HG03066 (cell line): ENCODE data around the gene HPSE.

Source experiments
- ATAC-seq: cut with Tn5 transposase; IDR thresholded peaks from one replicate; pipeline ENCODE4 v1.9.1; 2021; ENCODE audit warnings: low read depth; ENCODE audit not compliant: unreplicated experiment

HPSE gene

GRCh38 chr4:83252782-83253405 is 81.8 kb downstream of the HPSE start:
- peak; percentile 72 for ATAC-seq

GRCh38 chr4:83251447-83251830 is 83.2 kb downstream of the HPSE start:
- ATAC-seq: no peak

- no peak for ATAC-seq
Observed at GRCh38 chr4:83250687-83251446, 83.8 kb downstream of the HPSE start.

GRCh38 chr4:83248486-83248885 is 86.2 kb downstream of the HPSE start:
- no peak for ATAC-seq

GRCh38 chr4:83247415-83248357 is 87.0 kb downstream of the HPSE start:
- no peak for ATAC-seq
